Fibroblast of villous mesenchyme (primary cell): ENCODE data around the gene QSOX2. TPM values are rescaled to one million over a fixed set of nuclear protein-coding genes. Genes with fewer than 3 reads are reported as not detected.

Experiments
- DNase-seq: peaks from one replicate; pipeline ENCODE4 v3.0.0-alpha.2; 2010; ENCODE audit warnings: low read depth
- H3K4me3 ChIP-seq: 2 replicates; pipeline ENCODE4 v1.5.1; 2011; ENCODE audit warnings: low read depth, mild to moderate bottlenecking, low read length
- total RNA-seq: library from RNA; depleted of rRNA; stranded (reverse); fragments of >200 nt; gene quantifications from 2 replicates; pipeline ENCODE4 v1.2.3, GENCODE V29; 2012
- TF ChIP-seq, protein P1 (sequence below): IDR thresholded peaks from 2 replicates; pipeline ENCODE4 v1.5.1; 2012; ENCODE audit warnings: low read depth, mild to moderate bottlenecking, low read length; ENCODE audit not compliant: insufficient read depth

Gene QSOX2
- total RNA-seq, 1 donor, result 15.1 TPM

DNA sequence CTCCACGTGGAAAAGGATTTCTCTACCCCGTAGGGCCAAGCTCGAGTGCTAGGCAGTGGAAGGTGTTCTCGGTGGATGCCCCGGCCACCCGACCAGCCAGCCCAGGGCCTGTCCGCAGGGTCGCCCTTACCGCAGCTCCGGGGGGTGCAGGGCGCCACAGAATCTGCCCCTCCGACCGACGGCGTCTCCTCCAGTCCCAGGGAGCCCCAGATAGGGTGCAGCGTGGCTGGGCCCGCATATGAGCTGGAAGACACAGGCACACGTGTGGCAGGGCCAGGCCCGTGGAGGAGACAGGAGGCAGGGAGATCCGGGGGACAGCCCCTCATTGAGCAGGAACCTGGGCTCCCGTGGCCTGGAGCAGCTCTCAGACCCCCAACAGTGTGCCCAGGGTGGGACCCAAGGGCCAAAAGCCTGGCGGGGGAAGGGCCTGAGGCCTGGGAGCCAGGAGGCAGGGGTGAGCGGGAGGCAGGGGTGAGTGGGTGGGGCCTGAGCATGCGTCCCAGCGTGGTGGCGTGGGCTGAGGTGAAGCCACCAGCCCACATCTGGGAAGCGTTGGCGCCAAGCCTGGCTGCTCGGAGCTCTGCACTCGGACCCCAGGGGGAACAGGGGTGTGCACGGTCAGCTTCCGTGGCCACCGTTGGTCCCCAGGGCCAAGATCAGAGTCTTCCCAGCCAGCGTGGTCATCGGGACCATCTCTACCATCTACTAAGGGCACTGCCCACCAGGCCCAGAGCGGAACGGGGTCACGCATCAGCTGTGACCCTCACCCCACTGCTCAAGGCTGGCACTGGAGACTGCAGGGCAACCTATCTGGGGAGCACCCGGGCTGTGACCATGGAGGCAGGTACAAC is 36.0 kb upstream of the QSOX2 start:
- TF ChIP-seq, protein P1, sequence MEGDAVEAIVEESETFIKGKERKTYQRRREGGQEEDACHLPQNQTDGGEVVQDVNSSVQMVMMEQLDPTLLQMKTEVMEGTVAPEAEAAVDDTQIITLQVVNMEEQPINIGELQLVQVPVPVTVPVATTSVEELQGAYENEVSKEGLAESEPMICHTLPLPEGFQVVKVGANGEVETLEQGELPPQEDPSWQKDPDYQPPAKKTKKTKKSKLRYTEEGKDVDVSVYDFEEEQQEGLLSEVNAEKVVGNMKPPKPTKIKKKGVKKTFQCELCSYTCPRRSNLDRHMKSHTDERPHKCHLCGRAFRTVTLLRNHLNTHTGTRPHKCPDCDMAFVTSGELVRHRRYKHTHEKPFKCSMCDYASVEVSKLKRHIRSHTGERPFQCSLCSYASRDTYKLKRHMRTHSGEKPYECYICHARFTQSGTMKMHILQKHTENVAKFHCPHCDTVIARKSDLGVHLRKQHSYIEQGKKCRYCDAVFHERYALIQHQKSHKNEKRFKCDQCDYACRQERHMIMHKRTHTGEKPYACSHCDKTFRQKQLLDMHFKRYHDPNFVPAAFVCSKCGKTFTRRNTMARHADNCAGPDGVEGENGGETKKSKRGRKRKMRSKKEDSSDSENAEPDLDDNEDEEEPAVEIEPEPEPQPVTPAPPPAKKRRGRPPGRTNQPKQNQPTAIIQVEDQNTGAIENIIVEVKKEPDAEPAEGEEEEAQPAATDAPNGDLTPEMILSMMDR, result no peak
- no peak overlapping the region for H3K4me3 ChIP-seq
- no peak for DNase-seq

DNA sequence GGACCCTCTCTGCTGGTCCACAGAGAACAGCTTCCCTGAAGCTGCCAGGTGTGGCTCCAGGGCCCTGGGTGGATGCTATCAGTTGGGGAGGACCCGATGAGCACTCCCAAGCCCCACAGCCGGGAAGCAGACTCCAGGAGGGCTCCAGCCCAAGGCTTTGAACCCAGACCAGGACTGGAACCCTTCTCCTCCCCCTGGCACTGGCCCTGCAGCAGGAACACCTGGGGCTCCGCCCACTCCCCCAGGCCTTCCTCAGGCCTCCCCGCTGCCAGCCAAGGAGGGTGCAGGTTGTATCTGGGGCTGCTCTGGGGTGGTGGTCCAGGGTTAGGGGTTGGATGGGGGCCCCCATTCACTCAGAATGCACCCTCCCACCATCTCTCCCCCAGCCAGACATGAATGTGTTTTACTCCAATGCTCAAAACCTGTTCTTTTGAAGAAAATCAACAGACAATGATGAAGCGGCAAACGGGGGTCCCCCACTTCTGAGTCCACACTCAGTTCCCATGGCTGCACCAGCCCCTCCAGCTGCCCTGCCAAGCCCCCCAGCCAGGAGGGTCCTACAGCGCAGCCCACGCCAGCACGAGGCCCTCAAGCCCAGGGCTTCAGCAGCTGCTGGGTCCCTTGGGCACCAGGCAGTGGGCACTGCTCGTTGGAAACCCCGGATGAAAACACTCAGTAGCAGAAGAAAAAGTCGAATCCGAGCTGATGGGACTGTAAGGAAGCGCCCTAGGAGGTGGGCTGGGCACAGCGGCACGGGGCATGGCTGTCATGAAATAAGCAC is 35.1 kb upstream of the QSOX2 start:
- H3K4me3 ChIP-seq, result no peak overlapping the region
- DNase-seq, result no peak
- TF ChIP-seq, protein P1, result no peak

DNA sequence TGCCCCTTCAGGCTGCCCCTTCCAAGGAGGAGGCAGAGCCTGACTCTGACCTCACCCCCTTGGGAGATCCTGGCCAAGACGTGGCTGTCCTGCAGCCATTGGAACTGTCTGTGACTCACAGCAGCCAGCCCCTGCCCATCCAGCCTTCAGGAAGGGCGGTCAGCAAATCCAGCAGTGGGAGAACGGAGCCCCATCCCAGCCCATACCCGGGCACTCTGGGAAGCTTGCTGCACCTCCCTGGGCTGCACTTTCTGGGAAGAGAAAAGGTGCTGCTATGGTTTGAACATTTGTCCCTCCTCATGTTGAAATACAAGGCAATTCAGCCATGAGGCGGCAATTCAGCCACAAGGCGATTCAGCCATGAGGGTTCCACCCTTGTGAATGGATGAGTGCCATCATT is 33.9 kb upstream of the QSOX2 start:
- DNase-seq, result no peak
- no peak overlapping the region for H3K4me3 ChIP-seq
- TF ChIP-seq, protein P1, result no peak

DNA sequence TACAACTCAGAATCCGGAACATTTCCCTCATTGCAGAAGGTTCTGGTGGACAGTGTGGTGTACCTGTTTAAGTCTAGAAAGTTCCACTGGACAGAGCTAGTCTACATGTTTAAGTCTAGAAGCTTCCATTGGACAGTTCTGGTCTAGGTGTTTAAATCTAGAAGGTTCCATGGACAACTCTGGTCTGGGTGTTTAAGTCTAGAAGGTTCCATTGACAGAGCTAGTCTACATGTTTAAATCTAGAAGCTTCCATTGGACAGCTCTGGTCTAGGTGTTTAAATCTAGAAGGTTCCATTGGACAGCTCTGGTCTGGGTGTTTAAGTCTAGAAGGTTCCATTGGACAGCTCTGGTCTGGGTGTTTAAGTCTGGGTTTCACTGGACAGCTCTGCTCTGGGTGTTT is 33.3 kb upstream of the QSOX2 start:
- TF ChIP-seq, protein P1, result no peak
- H3K4me3 ChIP-seq, result no peak overlapping the region
- no peak for DNase-seq

DNA sequence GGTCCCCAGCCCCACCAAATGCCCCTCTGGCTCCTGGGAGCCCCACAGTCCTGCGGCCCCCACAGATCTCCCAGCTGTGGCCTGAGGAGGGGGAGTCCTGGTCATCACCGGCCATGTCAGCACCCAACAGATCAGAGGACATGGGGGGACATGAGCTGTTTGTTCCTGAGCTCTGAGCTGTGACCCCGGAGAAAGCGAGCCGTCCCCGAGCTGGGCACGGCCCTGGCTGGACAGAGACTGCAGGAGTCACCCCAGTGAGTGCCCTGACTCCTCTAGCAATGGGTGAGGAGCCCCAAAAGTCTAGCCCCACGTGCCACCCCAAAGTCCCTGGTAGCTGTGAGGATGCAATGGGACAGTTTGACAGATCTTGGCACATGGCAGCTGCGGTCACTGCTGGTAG is 32.6 kb upstream of the QSOX2 start:
- TF ChIP-seq, protein P1, result no peak
- DNase-seq, result no peak
- H3K4me3 ChIP-seq, result no peak overlapping the region

DNA sequence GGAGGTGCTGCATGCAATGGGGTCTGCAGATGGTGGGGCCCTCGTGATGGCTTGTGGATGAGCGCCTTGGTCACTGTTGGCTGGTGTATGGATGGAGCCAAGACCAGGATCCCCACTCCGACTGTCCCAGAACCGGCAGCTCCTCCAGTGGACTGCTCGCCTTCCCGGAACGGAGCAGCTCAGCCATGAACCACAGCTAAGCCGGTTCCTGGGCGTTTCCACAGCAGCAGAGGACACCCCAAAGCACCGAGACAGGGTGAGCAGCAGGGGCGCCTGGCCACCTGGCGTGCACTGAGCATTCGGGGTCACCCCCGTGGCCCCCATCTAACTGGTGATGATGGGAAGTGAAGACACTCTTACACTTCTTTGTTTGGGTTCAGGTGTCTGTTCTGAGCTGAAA is 32.1 kb upstream of the QSOX2 start:
- TF ChIP-seq, protein P1, result no peak
- no peak for DNase-seq
- H3K4me3 ChIP-seq, result no peak overlapping the region
